SK-N-SH (cell line): ENCODE results near the gene KLF16. TPM values are rescaled to one million over a fixed set of nuclear protein-coding genes. Genes with fewer than 3 reads are reported as not detected.

ENCODE experiments used
- CTCF ChIA-PET: fragments of 300-600, 350-600 bp; formaldehyde crosslinking; extraction: SDS; loops from one replicate; lab custom pipeline; 2021; lab: Yijun Ruan, JAX
- POLR2A ChIA-PET: fragments of 350-600 bp; sonication (Branson Sonifier 250); formaldehyde crosslinking; extraction: SDS; loops from one replicate; lab custom pipeline; 2020; ENCODE audit warnings: antibody characterized with exemption, inconsistent platforms; lab: Yijun Ruan, JAX
- DNase-seq: peaks from one replicate; pipeline ENCODE4 v3.0.0; 2012
- H2AFZ ChIP-seq: fragments of 200-600 bp; sonication (generic); 2 replicates; pipeline ENCODE4 v1.8.1; 2016; ENCODE audit warnings: antibody characterized with exemption, mild to moderate bottlenecking, low read depth
- H3F3A ChIP-seq: fragments of 200-600 bp; sonication (generic); replicated peaks from 2 replicates; pipeline ENCODE3; 2016; ENCODE audit warnings: antibody characterized with exemption, mild to moderate bottlenecking; ENCODE audit not compliant: insufficient read depth
- H3K27ac ChIP-seq, 2 experiments: fragments of 200-500 bp in 1 of 2; fragments of 200-600 bp in 1 of 2; sonication (Bioruptor generic) in 1 of 2; sonication (generic), shearing (Covaris generic) in 1 of 2; 2 replicates each; pipeline versions ENCODE4 v1.5.1 to v1.6.1; 2014 to 2016; ENCODE audit warnings: low read depth in 2 of 2, inconsistent platforms in 1 of 2, low read length in 1 of 2, mild to moderate bottlenecking in 1 of 2, mixed read lengths in 1 of 2
- H3K27me3 ChIP-seq: fragments of 200-600 bp; sonication (generic), shearing (Covaris generic); 2 replicates; pipeline ENCODE4 v1.6.1; 2016; ENCODE audit warnings: mixed run types; ENCODE audit not compliant: insufficient read depth
- H3K36me3 ChIP-seq, 2 experiments: fragments of 200-500 bp in 1 of 2; fragments of 200-600 bp in 1 of 2; sonication (Bioruptor generic) in 1 of 2; sonication (generic) in 1 of 2; replicated peaks in 1 of 2; 2 replicates each; pipeline versions ENCODE3 to v1.5.1; 2014 to 2016; ENCODE audit warnings: low read length in 1 of 2, mild to moderate bottlenecking in 1 of 2; ENCODE audit not compliant: insufficient read depth in 2 of 2, control insufficient read depth in 1 of 2
- H3K4me1 ChIP-seq, 2 experiments: fragments of 200-500 bp in 1 of 2; fragments of 200-600 bp in 1 of 2; sonication (Bioruptor generic) in 1 of 2; sonication (generic), shearing (Covaris generic) in 1 of 2; 2 replicates each; pipeline versions ENCODE4 v1.5.1 to v1.6.1; 2014 to 2016; ENCODE audit warnings: low read depth in 1 of 2, low read length in 1 of 2, mixed run types in 1 of 2; ENCODE audit not compliant: insufficient read depth in 2 of 2, control insufficient read depth in 1 of 2
- H3K4me2 ChIP-seq: fragments of 200-600 bp; sonication (generic), shearing (Covaris generic); 2 replicates; pipeline ENCODE4 v1.6.1; 2017; ENCODE audit warnings: mixed run types
- H3K4me3 ChIP-seq, 2 experiments: fragments of 200-500 bp in 1 of 2; fragments of 200-600 bp in 1 of 2; sonication (Bioruptor generic) in 1 of 2; sonication (generic), shearing (Covaris generic) in 1 of 2; 2 replicates each; pipeline versions ENCODE4 v1.5.1 to v1.8.1; 2014 to 2016; ENCODE audit warnings: low read depth in 2 of 2, inconsistent platforms in 1 of 2, low read length in 1 of 2, mild to moderate bottlenecking in 1 of 2, mixed read lengths in 1 of 2, moderate library complexity in 1 of 2
- H3K79me2 ChIP-seq: fragments of 200-600 bp; sonication (generic); 2 replicates; pipeline ENCODE4 v1.8.1; 2017; ENCODE audit warnings: mild to moderate bottlenecking; ENCODE audit not compliant: insufficient read depth
- H3K9ac ChIP-seq: fragments of 200-600 bp; sonication (generic); 2 replicates; pipeline ENCODE4 v1.6.1; 2017; ENCODE audit warnings: mixed run types
- H3K9me2 ChIP-seq: fragments of 200-600 bp; sonication (generic); 2 replicates; pipeline ENCODE4 v1.6.1; 2017; ENCODE audit warnings: mixed run types
- H3K9me3 ChIP-seq: fragments of 200-600 bp; sonication (generic); 2 replicates; pipeline ENCODE4 v1.6.1; 2017; ENCODE audit warnings: mixed run types, mild to moderate bottlenecking, moderate library complexity
- H4K20me1 ChIP-seq: fragments of 200-600 bp; sonication (generic); 2 replicates; pipeline ENCODE4 v1.6.1; 2017; ENCODE audit warnings: mild to moderate bottlenecking, mixed run types; ENCODE audit not compliant: insufficient read depth
- CHD2 ChIP-seq: fragments of 150-350 bp; IDR thresholded peaks from 2 replicates; pipeline ENCODE4 v1.6.1; 2018; ENCODE audit warnings: low read length; ENCODE audit not compliant: partially characterized antibody
- FOSL2 ChIP-seq: IDR thresholded peaks from 2 replicates; pipeline ENCODE4 v1.4.0; 2012; ENCODE audit warnings: low read depth, mild to moderate bottlenecking, moderate library complexity, borderline replicate concordance
- GABPA ChIP-seq: IDR thresholded peaks from 2 replicates; pipeline ENCODE4 v1.4.0; 2012; ENCODE audit warnings: low read depth, mild to moderate bottlenecking
- GATA2 ChIP-seq: sonication (generic); formaldehyde crosslinking; IDR thresholded peaks from 2 replicates; pipeline ENCODE4 v1.5.0; 2020; ENCODE audit warnings: mild to moderate bottlenecking, missing genetic modification reagents
- JUND ChIP-seq: IDR thresholded peaks from 2 replicates; pipeline ENCODE4 v1.4.0; 2012
- NFIC ChIP-seq: IDR thresholded peaks from 2 replicates; pipeline ENCODE4 v1.4.0; 2012; ENCODE audit warnings: borderline replicate concordance
- NRF1 ChIP-seq: IDR thresholded peaks from 2 replicates; pipeline ENCODE4 v1.6.1; 2012; ENCODE audit warnings: low read depth, mild to moderate bottlenecking, low read length
- RAD21 ChIP-seq: IDR thresholded peaks from 2 replicates; pipeline ENCODE4 v1.6.1; 2012; ENCODE audit warnings: mild to moderate bottlenecking, low read length
- RCOR1 ChIP-seq: fragments of 150-350 bp; IDR thresholded peaks from 2 replicates; pipeline ENCODE4 v1.6.1; 2017; ENCODE audit warnings: antibody characterized with exemption, low read length
- RFX5 ChIP-seq: IDR thresholded peaks from 2 replicates; pipeline ENCODE4 v1.6.1; 2012; ENCODE audit warnings: mild to moderate bottlenecking, improper control_type of control experiment, low read length
- RXRA ChIP-seq: IDR thresholded peaks from 2 replicates; pipeline ENCODE4 v1.4.0; 2012; ENCODE audit warnings: low read depth, mild to moderate bottlenecking, borderline replicate concordance
- TAF1 ChIP-seq: IDR thresholded peaks from 2 replicates; pipeline ENCODE4 v1.6.1; 2012; ENCODE audit warnings: low read depth, mild to moderate bottlenecking, low read length, moderate library complexity, borderline replicate concordance
- TCF12 ChIP-seq: IDR thresholded peaks from 2 replicates; pipeline ENCODE4 v1.4.0; 2012
- WGBS: methylation state at CpG from one replicate; pipeline ENCODE4 v1.1.6; 2017; ENCODE audit warnings: low lambda C conversion rate; 5-methylcytosine and 5-hydroxymethylcytosine counted together
- polyA plus RNA-seq, 3 experiments: library from polyadenylated mRNA; depleted of rRNA; stranded (reverse); fragments of >200 nt; gene quantifications; 2 replicates each; pipeline ENCODE4 v1.2.3, GENCODE V29; 2012
- TF ChIP-seq, protein P1 (sequence below): fragments of 200-600 bp; sonication (generic); IDR thresholded peaks from 2 replicates; pipeline ENCODE4 v1.6.1; 2017; ENCODE audit warnings: antibody characterized with exemption, mild to moderate bottlenecking, moderate library complexity
- TF ChIP-seq, protein P2 (sequence below): IDR thresholded peaks from 2 replicates; pipeline ENCODE4 v1.4.0; 2012; ENCODE audit warnings: low read depth
- TF ChIP-seq, protein P3 (sequence below): fragments of 150-350 bp; IDR thresholded peaks from 2 replicates; pipeline ENCODE4 v1.6.1; 2016; ENCODE audit warnings: mild to moderate bottlenecking, low read depth, low read length

Gene KLF16
- polyA plus RNA-seq, 1 of the 3 experiments (the other 2 are of a cell fraction) = 16.1 TPM

DNA sequence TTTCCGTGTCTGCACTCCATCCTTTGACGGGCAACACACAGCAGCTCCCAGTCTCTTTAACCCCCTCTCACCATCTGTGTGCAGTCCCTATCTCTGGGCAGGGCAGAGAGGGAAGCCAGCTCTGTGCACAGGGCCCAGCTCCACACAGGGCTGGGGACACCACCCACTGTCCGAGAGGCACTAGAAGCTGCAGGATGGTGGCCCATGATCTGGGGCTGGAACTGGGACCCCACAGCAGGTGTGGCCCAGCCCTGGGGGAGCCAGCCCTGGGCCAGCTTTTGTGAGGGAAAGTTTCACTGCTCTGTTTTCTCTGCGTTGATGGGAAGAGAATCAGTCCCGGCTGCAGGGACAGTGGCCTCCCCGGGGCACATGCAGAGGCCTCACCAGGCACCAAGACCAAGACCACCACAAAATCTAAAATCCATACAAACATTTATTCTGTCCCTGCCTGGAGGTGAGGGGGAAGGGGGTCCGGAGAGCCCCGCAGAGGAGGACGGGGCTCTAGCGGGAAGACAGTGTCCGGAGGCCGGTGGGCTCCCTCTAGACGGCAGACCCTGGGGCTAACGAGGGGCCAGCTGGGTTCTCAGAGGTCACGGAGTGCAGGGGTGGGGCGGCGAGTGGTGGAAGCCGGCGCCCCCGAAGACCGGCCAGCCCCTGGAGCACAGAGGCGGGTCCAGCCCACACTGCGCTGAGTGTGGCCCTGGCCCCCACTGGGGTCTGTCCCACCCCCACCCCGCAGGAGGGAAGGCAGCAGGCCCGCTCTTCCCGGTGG, 48.4 kb downstream of the KLF16 start:
- POLR2A ChIA-PET = no interaction called here
- H3K9me2 ChIP-seq = no peaks in the 10 kb centered on the region
- H3K27me3 ChIP-seq = no peaks in the 10 kb centered on the region
- no peak overlapping the region for H3K9ac ChIP-seq
- WGBS = 97% methylated on average over 25 of the region's 26 CpGs
- H3K4me2 ChIP-seq = no peak overlapping the region
- no peaks in the 10 kb centered on the region for H3K9me3 ChIP-seq
- H2AFZ ChIP-seq = no peak overlapping the region
- peaks cover 0 to 42% of the 10 kb centered on the region in 2 experiments for H3K36me3 ChIP-seq
- H3K27ac ChIP-seq = no peak overlapping the region
- no peak for DNase-seq
- no peaks in the 10 kb centered on the region for H4K20me1 ChIP-seq
- no peak for TF ChIP-seq NRF1
- TF ChIP-seq RAD21 = no peak
- TF ChIP-seq, protein P1, sequence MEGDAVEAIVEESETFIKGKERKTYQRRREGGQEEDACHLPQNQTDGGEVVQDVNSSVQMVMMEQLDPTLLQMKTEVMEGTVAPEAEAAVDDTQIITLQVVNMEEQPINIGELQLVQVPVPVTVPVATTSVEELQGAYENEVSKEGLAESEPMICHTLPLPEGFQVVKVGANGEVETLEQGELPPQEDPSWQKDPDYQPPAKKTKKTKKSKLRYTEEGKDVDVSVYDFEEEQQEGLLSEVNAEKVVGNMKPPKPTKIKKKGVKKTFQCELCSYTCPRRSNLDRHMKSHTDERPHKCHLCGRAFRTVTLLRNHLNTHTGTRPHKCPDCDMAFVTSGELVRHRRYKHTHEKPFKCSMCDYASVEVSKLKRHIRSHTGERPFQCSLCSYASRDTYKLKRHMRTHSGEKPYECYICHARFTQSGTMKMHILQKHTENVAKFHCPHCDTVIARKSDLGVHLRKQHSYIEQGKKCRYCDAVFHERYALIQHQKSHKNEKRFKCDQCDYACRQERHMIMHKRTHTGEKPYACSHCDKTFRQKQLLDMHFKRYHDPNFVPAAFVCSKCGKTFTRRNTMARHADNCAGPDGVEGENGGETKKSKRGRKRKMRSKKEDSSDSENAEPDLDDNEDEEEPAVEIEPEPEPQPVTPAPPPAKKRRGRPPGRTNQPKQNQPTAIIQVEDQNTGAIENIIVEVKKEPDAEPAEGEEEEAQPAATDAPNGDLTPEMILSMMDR = no peak
- TF ChIP-seq NFIC = no peak
- TF ChIP-seq RCOR1 = no peak
- TF ChIP-seq, protein P2, sequence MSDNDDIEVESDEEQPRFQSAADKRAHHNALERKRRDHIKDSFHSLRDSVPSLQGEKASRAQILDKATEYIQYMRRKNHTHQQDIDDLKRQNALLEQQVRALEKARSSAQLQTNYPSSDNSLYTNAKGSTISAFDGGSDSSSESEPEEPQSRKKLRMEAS = no peak
- no peak for TF ChIP-seq RXRA
- no peak for TF ChIP-seq TAF1
- TF ChIP-seq JUND = no peak
- peaks cover 4% of the 10 kb centered on the region for H3F3A ChIP-seq
- peaks cover 0 to 14% of the 10 kb centered on the region in 2 experiments; a peak in 1 of 4 replicates for H3K4me1 ChIP-seq
- no peaks in the 10 kb centered on the region for H3K79me2 ChIP-seq
- no peak overlapping the region for H3K4me3 ChIP-seq
- CTCF ChIA-PET = interaction anchor here (0.6 to 3.4 kb wide), 7 partner anchors 11 to 126 kb away, joined by 3 to 33 read pairs (median 4); no protein-coding TSS in a partner anchor

DNA sequence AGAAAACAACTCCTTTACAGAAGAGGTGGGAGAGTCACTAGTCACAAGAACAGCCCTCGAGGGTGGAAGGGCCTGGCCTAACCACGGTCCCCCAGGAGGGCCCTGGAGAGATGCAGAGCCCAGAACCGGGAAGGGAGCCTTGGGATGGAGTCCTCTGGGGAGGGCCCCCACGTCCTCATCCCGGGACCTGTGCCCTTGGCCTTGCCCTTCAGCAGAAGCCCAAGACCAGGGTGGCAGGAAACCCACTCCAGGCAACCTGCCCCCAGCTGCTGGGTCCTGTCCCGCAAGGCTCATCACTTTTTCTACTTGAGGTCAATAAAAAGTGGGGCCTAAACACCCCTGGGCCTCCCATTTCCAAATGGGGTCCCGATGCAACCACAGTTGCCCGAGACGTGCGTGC, 49.0 kb downstream of the KLF16 start:
- H3K27me3 ChIP-seq = no peaks in the 10 kb centered on the region
- H3K4me1 ChIP-seq = peaks cover 0 to 14% of the 10 kb centered on the region in 2 experiments; a peak in 1 of 4 replicates
- no peak overlapping the region for H3K4me3 ChIP-seq
- TF ChIP-seq, protein P3, sequence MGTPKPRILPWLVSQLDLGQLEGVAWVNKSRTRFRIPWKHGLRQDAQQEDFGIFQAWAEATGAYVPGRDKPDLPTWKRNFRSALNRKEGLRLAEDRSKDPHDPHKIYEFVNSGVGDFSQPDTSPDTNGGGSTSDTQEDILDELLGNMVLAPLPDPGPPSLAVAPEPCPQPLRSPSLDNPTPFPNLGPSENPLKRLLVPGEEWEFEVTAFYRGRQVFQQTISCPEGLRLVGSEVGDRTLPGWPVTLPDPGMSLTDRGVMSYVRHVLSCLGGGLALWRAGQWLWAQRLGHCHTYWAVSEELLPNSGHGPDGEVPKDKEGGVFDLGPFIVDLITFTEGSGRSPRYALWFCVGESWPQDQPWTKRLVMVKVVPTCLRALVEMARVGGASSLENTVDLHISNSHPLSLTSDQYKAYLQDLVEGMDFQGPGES = no peak
- no peak for TF ChIP-seq GABPA
- no peak for TF ChIP-seq TCF12
- TF ChIP-seq GATA2 (CRISPR knock-in tag) = no peak
- TF ChIP-seq CHD2 = no peak
- no peak for TF ChIP-seq RFX5
- TF ChIP-seq, protein P1 = no peak
- TF ChIP-seq FOSL2 = no peak
- TF ChIP-seq, all 33 proteins: peak for 0
- Histone ChIP-seq H3K4me2 (no peak overlapping the region), H3K79me2 (no peaks in the 10 kb centered on the region), H3K9me2 (no peaks in the 10 kb centered on the region), H3K36me3 (peaks cover 0 to 36% of the 10 kb centered on the region in 2 experiments), H3K9ac (no peak overlapping the region), H4K20me1 (no peaks in the 10 kb centered on the region), H3K27ac (no peak overlapping the region), H2AFZ (no peak overlapping the region), H3K9me3 (no peaks in the 10 kb centered on the region), H3F3A (peaks cover 4% of the 10 kb centered on the region)
- POLR2A ChIA-PET = no interaction called here
- WGBS = 92% methylated on average over 7 of the region's 10 CpGs
- no peak for DNase-seq
- CTCF ChIA-PET = interaction anchor here (0.6 to 3.4 kb wide), 11 partner anchors 12 to 125 kb away, joined by 3 to 33 read pairs (median 4); partner anchors contain the start of gene REXO1
